HL-60/S4 treated with retinoic acid at 250 ng/mL for 4 days and 3 days (cell line): Measurements from ENCODE around the gene VSTM5.
"Not testable (repeated sequence)": the region's sequence is repeated elsewhere in the genome, so short reads cannot be mapped to it uniquely, and the experiment has no call there.

ENCODE experiments used
- in situ Hi-C: fragments of 300-500 bp; cut with MboI; formaldehyde crosslinking; loops from 2 replicates; pipeline ENCODE4 v1.7.0; 2022; ENCODE audit warnings: low sequenced_read_pairs

The VSTM5 gene

DNA sequence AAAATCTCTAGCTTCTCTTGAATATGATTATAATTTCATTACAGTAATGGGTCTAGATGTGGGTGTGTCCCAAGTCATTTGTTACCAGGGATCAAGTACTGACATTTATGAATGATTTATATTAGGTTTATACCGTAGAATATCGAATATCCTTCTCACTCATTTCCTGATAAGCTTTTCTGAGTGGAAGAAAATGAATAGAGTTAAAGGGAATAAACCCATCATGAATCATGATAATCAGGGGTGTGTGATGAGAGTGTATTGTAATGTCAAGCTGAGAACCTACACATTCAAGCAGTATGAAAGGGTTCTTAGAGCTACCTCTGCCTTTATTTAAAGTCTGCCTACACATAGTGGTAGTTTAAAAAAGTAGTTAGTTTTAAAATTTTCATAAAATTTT, 49.1 kb downstream of the VSTM5 start:
- in situ Hi-C loops = no loop called here

DNA sequence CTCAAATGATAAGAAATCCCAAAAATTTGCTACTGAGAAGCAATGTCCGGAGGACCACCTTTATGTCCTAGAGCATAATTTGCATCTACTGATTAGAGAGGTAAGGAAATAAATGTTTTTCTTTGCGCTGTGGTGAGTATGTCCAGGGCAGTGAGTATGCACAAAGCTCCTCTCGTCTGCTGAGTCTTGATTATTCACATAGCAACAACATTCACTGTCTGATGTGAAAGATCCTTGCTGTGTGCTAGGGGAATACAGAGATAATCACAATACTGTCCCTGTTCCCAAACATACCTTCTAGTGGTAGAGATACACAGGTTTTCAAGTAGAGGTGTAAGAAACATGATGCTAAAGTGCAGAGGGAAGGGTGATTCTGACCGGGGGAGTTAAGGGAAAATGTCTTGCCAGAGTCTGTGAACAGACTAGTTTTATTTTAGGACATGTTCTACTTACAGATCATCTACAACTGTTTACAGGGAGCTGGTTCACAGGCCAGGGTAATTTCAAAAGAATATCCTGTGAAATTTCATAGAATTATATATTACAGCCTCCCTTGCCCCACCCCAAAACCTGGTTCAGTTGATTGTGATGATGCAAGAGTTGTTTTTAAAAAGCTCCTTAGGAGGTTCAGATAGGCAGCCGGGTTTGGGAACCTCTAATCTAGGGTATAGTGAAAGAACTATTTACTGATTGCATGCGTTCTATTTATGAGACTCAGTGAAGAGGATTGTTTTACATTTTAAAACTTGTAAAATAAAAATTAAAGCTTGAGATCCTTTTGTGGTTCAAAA, 53.8 kb downstream of the VSTM5 start:
- in situ Hi-C loops = no loop called here

DNA sequence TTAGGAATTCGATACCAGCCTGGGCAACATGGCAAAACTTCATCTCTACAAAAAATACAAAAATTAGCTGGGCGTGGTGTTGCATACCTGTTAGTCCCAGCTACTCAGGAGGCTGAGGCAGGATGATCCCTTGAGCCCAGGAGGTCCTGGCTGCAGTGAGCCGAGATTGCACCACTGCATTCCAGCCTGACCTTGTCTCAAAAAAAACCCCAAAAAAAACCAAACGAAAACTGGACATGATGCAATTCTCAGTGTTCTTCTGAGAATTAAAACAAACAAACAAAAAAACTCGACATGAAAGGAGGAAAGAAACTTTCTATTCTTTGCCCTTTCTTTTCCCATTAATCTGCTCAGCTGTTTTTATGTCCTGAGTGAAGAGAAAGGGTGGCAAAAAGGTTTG, 58.9 kb downstream of the VSTM5 start:
- in situ Hi-C loops = no loop called here

- in situ Hi-C loops = no loop called here
These were observed 65.5 kb downstream of the VSTM5 start for GRCh38 chr11:93784935-93785360.

DNA sequence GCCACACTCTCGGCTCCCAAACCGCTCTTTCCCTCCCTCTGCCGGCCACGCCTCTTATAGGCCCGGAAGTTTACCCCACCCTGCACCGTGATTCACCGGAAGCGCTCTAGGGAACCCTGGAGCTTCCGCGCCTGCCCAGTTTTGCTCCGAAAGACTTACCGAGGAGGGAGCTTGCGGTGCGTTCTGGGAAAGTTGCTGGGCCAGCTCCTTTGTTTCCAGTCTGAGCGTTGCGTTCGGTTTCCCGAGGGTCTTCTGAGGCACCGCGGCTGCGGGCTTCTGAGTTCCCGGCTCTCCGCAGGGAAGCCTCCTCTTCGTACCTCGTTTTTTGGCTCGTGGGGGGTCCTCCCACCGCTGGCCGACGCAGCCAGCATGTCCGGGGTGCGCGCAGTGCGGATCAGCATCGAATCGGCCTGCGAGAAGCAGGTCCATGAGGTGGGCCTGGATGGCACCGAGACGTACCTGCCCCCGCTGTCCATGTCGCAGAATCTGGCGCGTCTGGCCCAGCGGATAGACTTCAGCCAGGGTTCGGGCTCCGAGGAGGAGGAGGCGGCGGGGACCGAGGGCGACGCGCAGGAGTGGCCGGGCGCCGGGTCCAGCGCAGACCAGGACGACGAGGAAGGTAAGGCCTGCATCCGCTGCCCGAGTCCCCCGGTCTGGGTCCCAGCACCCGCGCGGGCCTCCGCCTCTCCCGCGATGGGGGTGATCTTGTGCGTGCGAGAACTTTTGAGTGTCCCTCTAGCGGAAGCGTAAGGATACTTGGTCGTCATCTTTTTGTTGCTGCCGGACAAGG, 66.1 kb downstream of the VSTM5 start, which contains the start of gene MED17:
TSS of gene MED17 (plus strand) at position 138 of the 790 bp plus-strand sequence. CDS start at position 370, 232 bp downstream.
- in situ Hi-C loops = no loop called here

- in situ Hi-C loops = no loop called here
These were observed 66.7 kb downstream of the VSTM5 start for GRCh38 chr11:93783765-93784144.

DNA sequence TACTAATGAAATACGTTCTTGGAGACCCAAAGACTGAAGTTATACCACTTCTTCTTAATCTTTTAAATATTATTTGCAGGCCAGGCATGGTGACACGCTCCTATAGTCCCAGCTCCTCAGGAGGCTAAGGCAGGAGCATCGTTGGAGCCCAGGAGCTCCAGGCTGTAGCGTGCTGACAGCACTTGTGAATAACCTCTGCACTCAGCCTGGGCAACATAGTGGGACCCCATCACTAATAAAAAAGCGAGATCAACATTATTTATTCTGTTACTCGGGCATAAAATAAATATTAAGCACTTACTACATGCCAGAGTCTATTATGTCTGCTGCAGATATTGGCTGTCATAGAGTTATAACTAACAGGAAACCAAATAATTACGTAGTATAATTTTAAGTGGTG, 67.1 kb downstream of the VSTM5 start:
- in situ Hi-C loops = no loop called here

DNA sequence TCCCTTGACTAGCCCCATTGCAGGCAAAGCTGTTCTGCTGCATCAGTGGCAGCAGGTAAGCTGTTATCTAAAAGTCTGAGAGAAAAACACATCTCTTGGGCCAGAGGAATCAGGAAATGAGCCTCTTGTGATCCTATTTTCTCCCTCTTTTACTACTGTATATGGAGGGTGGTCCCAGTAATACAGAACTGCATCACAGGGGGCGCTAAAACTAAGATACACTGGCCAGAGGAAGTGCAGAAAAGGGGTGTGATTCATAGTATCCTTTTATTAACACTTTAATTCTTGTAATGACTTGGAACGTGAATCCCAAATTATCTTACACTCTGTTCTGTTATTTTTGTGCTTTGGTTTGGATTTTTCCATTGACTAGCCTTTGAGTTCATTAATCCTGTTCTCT, 75.1 kb downstream of the VSTM5 start:
- in situ Hi-C loops = no loop called here

- in situ Hi-C loops = not testable (repeated sequence)
These were observed 75.9 kb downstream of the VSTM5 start for GRCh38 chr11:93774560-93774959.

DNA sequence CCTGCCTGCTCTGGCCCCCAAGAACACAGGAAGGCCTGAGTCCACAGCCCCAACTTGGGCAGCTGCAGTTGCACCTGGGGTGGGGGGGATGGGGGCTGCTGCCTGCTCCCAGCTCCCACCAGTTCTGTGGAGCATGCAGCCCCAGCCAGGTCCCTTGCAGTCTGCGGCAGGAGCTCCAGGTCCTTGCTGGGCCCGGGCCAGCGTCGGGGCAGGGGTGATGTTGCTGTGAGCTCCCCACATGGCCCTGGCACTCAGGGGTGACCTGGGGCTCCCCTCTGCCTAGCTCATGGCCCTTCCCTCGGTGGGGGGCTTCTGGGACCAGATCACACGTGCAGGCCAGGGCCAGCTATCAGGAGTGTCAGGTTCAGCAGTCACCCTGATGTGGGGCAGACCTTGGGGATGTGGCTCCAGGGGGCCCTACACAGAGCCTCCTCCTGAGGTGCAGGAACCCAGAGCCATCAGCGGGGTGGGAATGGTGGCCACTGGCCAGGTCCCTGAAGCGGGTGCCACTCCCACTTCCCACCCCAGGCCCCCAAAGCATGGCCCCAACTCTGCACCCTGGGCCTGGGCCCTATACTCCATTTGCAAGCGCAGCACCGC, 76.7 kb downstream of the VSTM5 start:
- in situ Hi-C loops = no loop called here

GRCh38 chr11:93773045-93773477, 77.4 kb downstream of the VSTM5 start:
- in situ Hi-C loops = no loop called here

- in situ Hi-C loops = no loop called here
These were observed 78.3 kb downstream of the VSTM5 start for GRCh38 chr11:93772123-93772522.

- in situ Hi-C loops = no loop called here
These were observed 80.3 kb downstream of the VSTM5 start for GRCh38 chr11:93770160-93770559.
